Mesangial cell (primary cell): ENCODE results near the gene PTTG1IP2. TPM values are rescaled to one million over a fixed set of nuclear protein-coding genes. Genes with fewer than 3 reads are reported as not detected.

Experiments
- total RNA-seq: library from RNA; depleted of rRNA; stranded (reverse); fragments of >200 nt; gene quantifications from 2 replicates; pipeline ENCODE4 v1.2.3, GENCODE V29; 2015

PTTG1IP2 gene
- total RNA-seq, result not detected in 2 replicates

GRCh38 chr7:90469554-90469953, at the start of gene PTTG1IP2:
Gene PTTG1IP2 (plus strand): TSS chr7:90469639. CDS start chr7:90469787, 148 bp downstream.

Other genes with a start within 250 kb of the PTTG1IP2 start
- 0.65 and 1.6 TPM in 2 replicates for gene CFAP69, start 224.5 kb upstream of the PTTG1IP2 start, total RNA-seq
- not detected in 2 replicates for gene FAM237B, start 148.3 kb upstream of the PTTG1IP2 start, total RNA-seq
- 5.7 and 10.1 TPM in 2 replicates for gene GTPBP10, start 122.9 kb upstream of the PTTG1IP2 start, total RNA-seq
- 22.2 and 31.8 TPM in 2 replicates for gene CLDN12, start 66.2 kb upstream of the PTTG1IP2 start, total RNA-seq
- 14.3 and 18.3 TPM in 2 replicates for gene CDK14, start 126.7 kb downstream of the PTTG1IP2 start, total RNA-seq